ENCODE measurements around the gene LRRC4C. TPM values are rescaled to one million over a fixed set of nuclear protein-coding genes. Genes with fewer than 3 reads are reported as not detected.

Gene LRRC4C
- total RNA-seq, 6 donors from 2014 or later: 0.37 to 1.2 (median 1.0) TPM; not detected in 2

- ATAC-seq (ENCODE audit: low FRiP score in 2 of 2) (no peak), DNase-seq (no peak)
- no peaks in the 10 kb centered on the region for H3K36me3 ChIP-seq
- no peaks in the 10 kb centered on the region for H3K27me3 ChIP-seq
- 71 to 76% methylated on average over 3 of the region's 3 CpGs for WGBS, 2 donors
- H3K27ac ChIP-seq: no peak overlapping the region
- no peaks in the 10 kb centered on the region for H3K4me1 ChIP-seq
- no peak for TF ChIP-seq EP300 (IDR thresholded peaks at IDR 0.05)
- no peak for TF ChIP-seq POLR2AphosphoS5 (IDR thresholded peaks at IDR 0.05)
- no peak for TF ChIP-seq POLR2A (IDR thresholded peaks at IDR 0.05)
- TF ChIP-seq, protein P1, sequence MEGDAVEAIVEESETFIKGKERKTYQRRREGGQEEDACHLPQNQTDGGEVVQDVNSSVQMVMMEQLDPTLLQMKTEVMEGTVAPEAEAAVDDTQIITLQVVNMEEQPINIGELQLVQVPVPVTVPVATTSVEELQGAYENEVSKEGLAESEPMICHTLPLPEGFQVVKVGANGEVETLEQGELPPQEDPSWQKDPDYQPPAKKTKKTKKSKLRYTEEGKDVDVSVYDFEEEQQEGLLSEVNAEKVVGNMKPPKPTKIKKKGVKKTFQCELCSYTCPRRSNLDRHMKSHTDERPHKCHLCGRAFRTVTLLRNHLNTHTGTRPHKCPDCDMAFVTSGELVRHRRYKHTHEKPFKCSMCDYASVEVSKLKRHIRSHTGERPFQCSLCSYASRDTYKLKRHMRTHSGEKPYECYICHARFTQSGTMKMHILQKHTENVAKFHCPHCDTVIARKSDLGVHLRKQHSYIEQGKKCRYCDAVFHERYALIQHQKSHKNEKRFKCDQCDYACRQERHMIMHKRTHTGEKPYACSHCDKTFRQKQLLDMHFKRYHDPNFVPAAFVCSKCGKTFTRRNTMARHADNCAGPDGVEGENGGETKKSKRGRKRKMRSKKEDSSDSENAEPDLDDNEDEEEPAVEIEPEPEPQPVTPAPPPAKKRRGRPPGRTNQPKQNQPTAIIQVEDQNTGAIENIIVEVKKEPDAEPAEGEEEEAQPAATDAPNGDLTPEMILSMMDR (IDR thresholded peaks at IDR 0.05): no peak
- H3K9me3 ChIP-seq: no peaks in the 10 kb centered on the region
- H3K4me3 ChIP-seq: no peak overlapping the region
Measured at GRCh38 chr11:40619654-40620053, 839.8 kb downstream of the LRRC4C start.

- WGBS, 2 donors: 76 to 86% methylated on average over 3 of the region's 3 CpGs
- Histone ChIP-seq H3K4me1 (no peaks in the 10 kb centered on the region), H3K9me3 (peaks cover 5 to 27% (median 14%) of the 10 kb centered on the region in 4 donors), H3K36me3 (no peaks in the 10 kb centered on the region), H3K27me3 (no peaks in the 10 kb centered on the region), H3K4me3 (no peak overlapping the region), H3K27ac (no peak overlapping the region)
- no peak for DNase-seq
- no peak for TF ChIP-seq POLR2AphosphoS5 (IDR thresholded peaks at IDR 0.05)
- TF ChIP-seq EP300 (IDR thresholded peaks at IDR 0.05): no peak
- TF ChIP-seq POLR2A (IDR thresholded peaks at IDR 0.05): no peak
- TF ChIP-seq, protein P1 (IDR thresholded peaks at IDR 0.05): no peak
- ATAC-seq (ENCODE audit: low FRiP score in 2 of 2): no peak
Measured at GRCh38 chr11:40606800-40607199, 852.7 kb downstream of the LRRC4C start.

- Histone ChIP-seq H3K4me3 (no peak overlapping the region), H3K27me3 (no peaks in the 10 kb centered on the region), H3K4me1 (no peaks in the 10 kb centered on the region), H3K36me3 (no peaks in the 10 kb centered on the region), H3K27ac (no peak overlapping the region), H3K9me3 (peaks cover 5 to 27% (median 11%) of the 10 kb centered on the region in 4 donors)
- TF ChIP-seq, protein P1 (IDR thresholded peaks at IDR 0.05): no peak
- ATAC-seq (ENCODE audit: low FRiP score in 2 of 2) (no peak), DNase-seq (peak in 1 of 2 donors; percentile 21)
- WGBS, 2 donors: 69 to 78% methylated on average over 3 of the region's 3 CpGs
Measured at GRCh38 chr11:40602866-40603552, 856.4 kb downstream of the LRRC4C start.

- Histone ChIP-seq H3K27me3 (no peaks in the 10 kb centered on the region), H3K27ac (no peak overlapping the region), H3K36me3 (no peaks in the 10 kb centered on the region), H3K4me1 (no peaks in the 10 kb centered on the region), H3K4me3 (no peak overlapping the region), H3K9me3 (no peaks in the 10 kb centered on the region)
- no peak for DNase-seq
- TF ChIP-seq, protein P1 (IDR thresholded peaks at IDR 0.05): no peak
- TF ChIP-seq POLR2A (IDR thresholded peaks at IDR 0.05): no peak
- no peak for TF ChIP-seq EP300 (IDR thresholded peaks at IDR 0.05)
- TF ChIP-seq POLR2AphosphoS5 (IDR thresholded peaks at IDR 0.05): no peak
- WGBS, 2 donors: 51 to 53% methylated on average over 5 of the region's 5 CpGs
- no peak for ATAC-seq (ENCODE audit: low FRiP score in 2 of 2)
Measured at GRCh38 chr11:40597546-40598113, 861.8 kb downstream of the LRRC4C start.
